Measurements from ENCODE around the gene SLIT3. TPM values are rescaled to one million over a fixed set of nuclear protein-coding genes. Genes with fewer than 3 reads are reported as not detected.
"Not testable (repeated sequence)": the region's sequence is repeated elsewhere in the genome, so short reads cannot be mapped to it uniquely, and the experiment has no call there.

Gene SLIT3
- total RNA-seq, 6 donors from 2014 or later = 10.8 to 57.3 (median 32.2) TPM

GRCh38 chr5:169148138-169148740 lies 152.7 kb downstream of the SLIT3 start:
- H3K27ac ChIP-seq = no peak overlapping the region
- no peaks in the 10 kb centered on the region for H3K9me3 ChIP-seq
- no peaks in the 10 kb centered on the region for H3K36me3 ChIP-seq
- ATAC-seq (ENCODE audit: low FRiP score in 2 of 2) = no peak
- DNase-seq = no peak
- no peaks in the 10 kb centered on the region for H3K27me3 ChIP-seq
- TF ChIP-seq POLR2AphosphoS5 (IDR thresholded peaks at IDR 0.05) (no peak), CTCF (IDR thresholded peaks at IDR 0.05) (no peak), EP300 (IDR thresholded peaks at IDR 0.05) (no peak), POLR2A (IDR thresholded peaks at IDR 0.05) (no peak)
- no peaks in the 10 kb centered on the region for H3K4me1 ChIP-seq
- no peak overlapping the region for H3K4me3 ChIP-seq
- 51 to 60% methylated on average over 10 of the region's 10 CpGs for WGBS, 2 donors

GRCh38 chr5:169147534-169147933 lies 153.4 kb downstream of the SLIT3 start:
- Histone ChIP-seq H3K27ac (no peak overlapping the region), H3K9me3 (no peaks in the 10 kb centered on the region), H3K27me3 (no peaks in the 10 kb centered on the region), H3K36me3 (no peaks in the 10 kb centered on the region), H3K4me1 (peaks cover 0 to 1% (median 0%) of the 10 kb centered on the region in 4 donors), H3K4me3 (no peak overlapping the region)
- DNase-seq (no peak), ATAC-seq (ENCODE audit: low FRiP score in 2 of 2) (no peak)
- 74% methylated on average over 4 of the region's 4 CpGs for WGBS, 2 donors
- TF ChIP-seq CTCF (IDR thresholded peaks at IDR 0.05) = no peak
- no peak for TF ChIP-seq POLR2A (IDR thresholded peaks at IDR 0.05)
- no peak for TF ChIP-seq EP300 (IDR thresholded peaks at IDR 0.05)
- no peak for TF ChIP-seq POLR2AphosphoS5 (IDR thresholded peaks at IDR 0.05)

- TF ChIP-seq POLR2AphosphoS5 (IDR thresholded peaks at IDR 0.05) (no peak), CTCF (IDR thresholded peaks at IDR 0.05) (no peak)
- ATAC-seq (ENCODE audit: low FRiP score in 2 of 2) = no peak
- H3K4me3 ChIP-seq = no peak overlapping the region
- H3K27ac ChIP-seq = no peak overlapping the region
- no peaks in the 10 kb centered on the region for H3K27me3 ChIP-seq
- DNase-seq = peak in 1 of 2 donors; percentile 42
- peaks cover 0 to 3% (median 0%) of the 10 kb centered on the region in 4 donors for H3K4me1 ChIP-seq
- WGBS, 2 donors = 70 to 77% methylated on average over 8 of the region's 8 CpGs
- H3K9me3 ChIP-seq = no peaks in the 10 kb centered on the region
- H3K36me3 ChIP-seq = no peaks in the 10 kb centered on the region
Observed at GRCh38 chr5:169146158-169146557, 154.8 kb downstream of the SLIT3 start.

DNA sequence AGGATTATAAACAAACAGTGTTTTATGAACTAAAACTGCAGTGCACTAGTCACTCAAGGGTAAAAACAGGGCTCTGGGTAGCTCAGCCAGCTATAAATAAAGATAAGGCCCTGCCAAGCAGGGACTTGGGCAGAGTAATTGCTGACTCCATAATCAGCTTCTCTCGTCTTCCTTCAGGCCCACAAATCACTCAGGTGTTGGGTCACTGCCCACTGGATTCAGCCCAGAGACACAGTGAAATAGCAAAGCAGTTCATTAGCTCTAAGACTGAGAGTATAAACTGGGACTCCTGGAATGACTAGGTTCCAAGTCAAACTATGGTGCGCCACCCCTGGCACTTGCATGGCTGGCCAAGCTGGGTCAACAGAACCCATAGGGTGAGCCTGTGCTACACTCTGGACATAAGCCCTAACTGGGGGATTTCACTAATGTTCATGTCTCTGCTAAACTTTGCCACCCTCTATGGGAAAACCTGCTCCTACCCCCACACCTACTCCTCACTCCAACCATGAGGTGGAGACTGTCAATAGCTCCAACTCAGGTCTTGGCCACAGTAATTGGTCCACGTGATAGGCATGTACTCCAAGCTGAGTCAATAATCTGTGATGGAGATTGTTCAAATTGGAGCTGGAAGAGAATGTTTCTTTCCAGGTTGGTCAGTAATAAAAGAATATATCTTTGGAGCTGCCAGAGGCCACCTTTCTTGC lies 158.5 kb downstream of the SLIT3 start:
- WGBS, 2 donors = 48 to 59% methylated on average over 3 of the region's 3 CpGs
- TF ChIP-seq EP300 (IDR thresholded peaks at IDR 0.05) (no peak), POLR2AphosphoS5 (IDR thresholded peaks at IDR 0.05) (no peak), POLR2A (IDR thresholded peaks at IDR 0.05) (no peak), CTCF (IDR thresholded peaks at IDR 0.05) (no peak)
- Histone ChIP-seq H3K27me3 (no peaks in the 10 kb centered on the region), H3K27ac (no peak overlapping the region), H3K4me1 (peaks cover 0 to 10% (median 8%) of the 10 kb centered on the region in 4 donors), H3K4me3 (no peak overlapping the region), H3K9me3 (no peaks in the 10 kb centered on the region), H3K36me3 (no peaks in the 10 kb centered on the region)
- ATAC-seq (ENCODE audit: low FRiP score in 2 of 2) (no peak), DNase-seq (no peak)

DNA sequence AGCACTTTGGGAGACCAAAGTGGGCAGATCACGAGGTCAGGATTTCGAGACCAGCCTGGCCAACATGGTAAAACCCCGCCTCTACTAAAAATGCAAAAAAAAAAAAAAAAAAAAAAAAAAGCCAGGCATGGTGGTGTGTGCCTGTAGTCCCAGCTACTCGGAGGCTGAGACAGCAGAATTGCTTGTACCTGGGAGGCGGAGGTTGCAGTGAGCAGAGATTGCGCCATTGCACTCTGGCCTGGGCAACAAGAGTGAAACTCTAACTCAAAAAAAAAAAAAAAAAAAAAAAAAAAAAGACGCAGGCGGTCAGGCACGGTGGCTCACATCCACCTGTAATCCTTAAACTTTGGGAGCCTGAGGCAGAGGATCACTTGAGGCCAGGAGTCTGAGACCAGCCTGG lies 160.7 kb downstream of the SLIT3 start:
- ATAC-seq (ENCODE audit: low FRiP score in 2 of 2); H3K36me3 ChIP-seq; H3K27ac ChIP-seq; H3K27me3 ChIP-seq; H3K4me3 ChIP-seq; H3K4me1 ChIP-seq; H3K9me3 ChIP-seq: not testable (repeated sequence)
- 78% methylated on average over 9 of the region's 9 CpGs for WGBS, 2 donors
- DNase-seq = peak in 1 of 2 donors; percentile 55
